DOHH2 (cell line): ENCODE data around the gene NRCAM.

Experiments used
- H3F3A ChIP-seq: fragments of 200-600 bp; sonication (generic), shearing (Covaris generic); 2 replicates; pipeline ENCODE4 v1.6.0; 2016; ENCODE audit warnings: antibody characterized with exemption, mild to moderate bottlenecking; ENCODE audit not compliant: control insufficient read depth, insufficient read depth
- H3K27ac ChIP-seq: fragments of 200-600 bp; sonication (generic); 2 replicates; pipeline ENCODE4 v1.5.1; 2014; ENCODE audit warnings: low read depth, mild to moderate bottlenecking, low read length, moderate library complexity
- H3K27me3 ChIP-seq: fragments of 200-600 bp; sonication (generic); 2 replicates; pipeline ENCODE4 v1.6.1; 2014; ENCODE audit warnings: mild to moderate bottlenecking, low read length, mixed read lengths; ENCODE audit not compliant: control insufficient read depth
- H3K36me3 ChIP-seq: fragments of 200-600 bp; sonication (generic); 2 replicates; pipeline ENCODE4 v1.6.1; 2014; ENCODE audit warnings: mild to moderate bottlenecking, low read length, moderate library complexity, mixed read lengths; ENCODE audit not compliant: control insufficient read depth
- H3K4me1 ChIP-seq: fragments of 200-600 bp; sonication (generic); 2 replicates; pipeline ENCODE4 v1.6.1; 2014; ENCODE audit warnings: mild to moderate bottlenecking, low read length, mixed read lengths; ENCODE audit not compliant: control insufficient read depth
- H3K4me2 ChIP-seq: fragments of 200-600 bp; sonication (generic); 2 replicates; pipeline ENCODE4 v1.6.0; 2014; ENCODE audit warnings: mild to moderate bottlenecking, low read length, moderate library complexity
- H3K4me3 ChIP-seq: fragments of 200-600 bp; sonication (generic); 2 replicates; pipeline ENCODE4 v1.5.1; 2014; ENCODE audit warnings: mild to moderate bottlenecking, low read length, mixed read lengths
- H3K79me2 ChIP-seq: fragments of 200-600 bp; sonication (generic); 2 replicates; pipeline ENCODE4 v1.6.1; 2014; ENCODE audit warnings: mild to moderate bottlenecking, low read length, mixed read lengths; ENCODE audit not compliant: control insufficient read depth
- H3K9me2 ChIP-seq: fragments of 200-600 bp; sonication (generic); replicated peaks from 2 replicates; pipeline ENCODE4 v1.6.1; 2014; ENCODE audit warnings: mild to moderate bottlenecking, low read length, mixed read lengths; ENCODE audit not compliant: control insufficient read depth
- H3K9me3 ChIP-seq: fragments of 200-600 bp; sonication (generic); 2 replicates; pipeline ENCODE4 v1.6.1; 2014; ENCODE audit warnings: antibody characterized with exemption, low read length, mixed read lengths; ENCODE audit not compliant: control insufficient read depth, insufficient read depth
- H4K20me1 ChIP-seq: fragments of 200-600 bp; sonication (generic); 2 replicates; pipeline ENCODE4 v1.6.0; 2014; ENCODE audit warnings: low read depth, mild to moderate bottlenecking, antibody characterized with exemption, low read length, moderate library complexity; ENCODE audit not compliant: control insufficient read depth, insufficient read depth
- EZH2phosphoT487 ChIP-seq: fragments of 200-600 bp; sonication (generic); IDR thresholded peaks from 2 replicates; pipeline ENCODE4 v1.6.1; 2017; ENCODE audit warnings: borderline replicate concordance, mild to moderate bottlenecking, antibody characterized with exemption, low read length, moderate library complexity, mixed read lengths
- TF ChIP-seq, protein P1 (sequence below): fragments of 200-600 bp; sonication (generic); IDR thresholded peaks from one replicate; pipeline ENCODE4 v1.5.1; 2014; ENCODE audit warnings: antibody characterized with exemption, mild to moderate bottlenecking, low read depth, low read length; ENCODE audit not compliant: poor library complexity, severe bottlenecking

The NRCAM gene

DNA sequence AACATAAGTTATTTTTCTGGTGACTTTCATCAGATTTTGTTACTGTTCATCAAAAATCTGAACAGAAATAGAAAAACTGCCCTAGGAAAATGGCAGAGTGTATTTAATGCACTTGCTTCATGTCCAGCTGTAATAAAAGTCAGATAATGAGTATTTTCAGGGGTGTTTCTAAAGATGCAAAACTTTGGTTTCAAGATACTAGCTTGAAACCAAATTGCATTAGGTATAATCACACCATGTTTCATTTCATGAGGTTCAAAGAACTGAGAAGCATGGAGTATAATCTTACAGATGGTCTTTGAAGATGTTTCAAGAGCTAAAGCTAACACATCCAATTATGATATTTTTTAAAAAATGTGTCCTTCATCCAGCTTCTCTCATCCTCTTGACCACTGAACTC, 128.9 kb downstream of the NRCAM start:
- Histone ChIP-seq H3K4me1 (peaks cover 39% of the 10 kb centered on the region), H3F3A (no peaks in the 10 kb centered on the region), H3K27me3 (no peaks in the 10 kb centered on the region), H3K4me2 (peak overlapping the region; percentile 73), H3K4me3 (peak overlapping the region; percentile 55), H3K27ac (peak overlapping the region; percentile 66), H3K79me2 (no peaks in the 10 kb centered on the region), H3K9me2 (no peaks in the 10 kb centered on the region), H4K20me1 (no peaks in the 10 kb centered on the region), H3K36me3 (no peaks in the 10 kb centered on the region), H3K9me3 (no peaks in the 10 kb centered on the region)
- TF ChIP-seq EZH2phosphoT487, result no peak
- TF ChIP-seq, protein P1, sequence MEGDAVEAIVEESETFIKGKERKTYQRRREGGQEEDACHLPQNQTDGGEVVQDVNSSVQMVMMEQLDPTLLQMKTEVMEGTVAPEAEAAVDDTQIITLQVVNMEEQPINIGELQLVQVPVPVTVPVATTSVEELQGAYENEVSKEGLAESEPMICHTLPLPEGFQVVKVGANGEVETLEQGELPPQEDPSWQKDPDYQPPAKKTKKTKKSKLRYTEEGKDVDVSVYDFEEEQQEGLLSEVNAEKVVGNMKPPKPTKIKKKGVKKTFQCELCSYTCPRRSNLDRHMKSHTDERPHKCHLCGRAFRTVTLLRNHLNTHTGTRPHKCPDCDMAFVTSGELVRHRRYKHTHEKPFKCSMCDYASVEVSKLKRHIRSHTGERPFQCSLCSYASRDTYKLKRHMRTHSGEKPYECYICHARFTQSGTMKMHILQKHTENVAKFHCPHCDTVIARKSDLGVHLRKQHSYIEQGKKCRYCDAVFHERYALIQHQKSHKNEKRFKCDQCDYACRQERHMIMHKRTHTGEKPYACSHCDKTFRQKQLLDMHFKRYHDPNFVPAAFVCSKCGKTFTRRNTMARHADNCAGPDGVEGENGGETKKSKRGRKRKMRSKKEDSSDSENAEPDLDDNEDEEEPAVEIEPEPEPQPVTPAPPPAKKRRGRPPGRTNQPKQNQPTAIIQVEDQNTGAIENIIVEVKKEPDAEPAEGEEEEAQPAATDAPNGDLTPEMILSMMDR, result no peak

DNA sequence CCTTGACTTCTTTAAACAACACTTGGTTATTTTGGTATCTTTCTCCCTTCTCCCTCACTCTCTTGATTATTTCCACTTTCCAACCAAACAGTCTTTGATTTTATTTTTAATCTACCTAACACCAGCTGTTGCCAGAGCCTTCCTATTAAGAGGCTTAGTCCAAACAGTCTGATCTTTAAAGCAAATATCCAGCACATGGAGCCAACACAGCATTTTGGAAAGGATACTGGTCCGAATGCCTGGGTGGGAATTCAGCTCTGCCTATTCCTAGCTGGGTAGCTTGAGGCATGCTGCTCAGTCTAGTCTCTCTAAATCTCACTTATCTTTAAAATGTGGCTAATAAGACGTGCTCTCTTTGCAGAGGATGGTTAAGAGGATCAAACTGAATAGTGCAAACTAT, 129.3 kb downstream of the NRCAM start:
- no peaks in the 10 kb centered on the region for H3K79me2 ChIP-seq
- no peaks in the 10 kb centered on the region for H3F3A ChIP-seq
- H3K27ac ChIP-seq, result peak overlapping the region; percentile 66; the same call in 1 of the 2 replicates
- H3K4me3 ChIP-seq, result peak overlapping the region; percentile 55; the same call in 1 of the 2 replicates
- H4K20me1 ChIP-seq, result no peaks in the 10 kb centered on the region
- peaks cover 44% of the 10 kb centered on the region for H3K4me1 ChIP-seq
- H3K27me3 ChIP-seq, result no peaks in the 10 kb centered on the region
- no peaks in the 10 kb centered on the region for H3K9me2 ChIP-seq
- no peaks in the 10 kb centered on the region for H3K36me3 ChIP-seq
- no peaks in the 10 kb centered on the region for H3K9me3 ChIP-seq
- TF ChIP-seq, protein P1, result no peak
- TF ChIP-seq EZH2phosphoT487, result no peak
- peak overlapping the region; percentile 73 for H3K4me2 ChIP-seq

DNA sequence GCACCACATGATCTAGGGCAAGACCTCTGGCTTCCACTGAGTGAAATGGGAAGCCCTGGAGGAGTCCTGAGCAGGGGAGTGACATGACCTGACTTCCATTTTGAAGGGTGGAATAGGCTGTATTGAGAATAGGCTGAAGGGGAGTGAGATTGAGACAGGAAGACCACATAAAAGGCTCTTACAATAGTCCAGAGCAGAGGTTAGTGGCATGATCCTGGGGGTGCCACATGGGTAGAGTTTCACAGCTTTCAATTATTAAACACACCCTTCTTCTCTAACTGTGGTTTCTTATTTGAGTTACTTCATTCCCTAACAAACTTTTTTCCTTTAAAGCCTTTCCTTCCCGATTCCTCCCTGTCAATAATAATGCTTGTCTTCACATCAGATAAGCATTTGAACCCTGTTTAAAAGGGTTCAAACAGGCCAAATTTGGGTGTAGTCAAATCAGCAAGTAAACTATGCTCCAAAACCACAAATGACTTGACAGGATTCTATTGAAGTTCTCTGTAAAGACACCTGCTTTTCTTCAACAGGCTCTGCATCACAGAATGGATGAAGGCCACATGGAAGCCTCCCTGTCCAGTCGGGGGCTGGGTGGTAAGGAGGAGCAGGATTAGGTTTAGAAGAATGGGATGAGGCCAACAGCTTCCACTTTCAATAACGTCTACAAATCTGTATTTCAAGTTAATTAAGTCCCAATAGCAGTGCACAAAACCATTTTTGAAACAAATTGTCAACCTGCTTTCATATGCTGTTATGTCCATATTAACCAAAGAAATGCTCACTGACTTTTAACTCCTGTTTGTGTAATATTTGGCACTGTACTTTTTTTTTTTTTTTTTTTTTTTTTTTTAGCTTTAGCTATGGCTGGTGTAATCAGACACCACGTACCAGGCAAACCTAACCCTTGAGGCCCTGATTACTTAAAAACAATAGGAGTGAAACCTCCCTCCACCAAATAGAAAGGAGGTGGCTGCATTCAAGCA, 131.9 kb downstream of the NRCAM start:
- no peak overlapping the region for H3K4me2 ChIP-seq
- H3K9me2 ChIP-seq, result no peaks in the 10 kb centered on the region
- no peaks in the 10 kb centered on the region for H3K9me3 ChIP-seq
- no peak overlapping the region for H3K27ac ChIP-seq
- no peaks in the 10 kb centered on the region for H3F3A ChIP-seq
- no peaks in the 10 kb centered on the region for H3K79me2 ChIP-seq
- no peaks in the 10 kb centered on the region for H3K36me3 ChIP-seq
- peaks cover 55% of the 10 kb centered on the region for H3K4me1 ChIP-seq
- no peak overlapping the region for H3K4me3 ChIP-seq
- H3K27me3 ChIP-seq, result no peaks in the 10 kb centered on the region
- no peaks in the 10 kb centered on the region for H4K20me1 ChIP-seq
- TF ChIP-seq, protein P1, result no peak
- no peak for TF ChIP-seq EZH2phosphoT487
